GM12873 (cell line): Measurements from ENCODE around the gene BRD9.

Source experiments
- CTCF ChIP-seq: IDR thresholded peaks from 2 replicates; pipeline ENCODE4 v1.5.1; 2012; ENCODE audit warnings: low read depth, mild to moderate bottlenecking, moderate library complexity, low read length, control low read depth; ENCODE audit not compliant: insufficient read depth; ENCODE audit errors: missing control alignments

BRD9 gene

GRCh38 chr5:892394-893136 is at the start of gene BRD9, which contains the start of gene TRIP13:
Gene BRD9, minus strand, starts transcription at chr5:892801. Its CDS starts 144 bp downstream, at chr5:892657.
Gene TRIP13, plus strand, starts transcription at chr5:892884. Its CDS starts 115 bp downstream, at chr5:892999.
- peak; percentile 15 for TF ChIP-seq CTCF

- TF ChIP-seq CTCF = no peak
Observed at GRCh38 chr5:939368-939767, 46.8 kb upstream of the BRD9 start.

GRCh38 chr5:937151-937924 is 44.7 kb upstream of the BRD9 start:
- no peak for TF ChIP-seq CTCF

GRCh38 chr5:936149-937144 is 43.8 kb upstream of the BRD9 start:
- no peak for TF ChIP-seq CTCF

GRCh38 chr5:935510-936084 is 43.0 kb upstream of the BRD9 start:
- no peak for TF ChIP-seq CTCF

GRCh38 chr5:933251-933861 is 40.8 kb upstream of the BRD9 start:
- no peak for TF ChIP-seq CTCF
